ENCODE data around the gene LIMS1.
"Not testable (repeated sequence)": the region's sequence is repeated elsewhere in the genome, so short reads cannot be mapped to it uniquely, and the experiment has no call there.

LIMS1 gene

GRCh38 chr2:108548208-108549003 is 14.1 kb downstream of the LIMS1 start:
- DNase-seq (ENCODE audit: low read depth in 3 of 3) = no peak

- no peak for DNase-seq (ENCODE audit: low read depth in 3 of 3)
These were observed 18.3 kb downstream of the LIMS1 start for GRCh38 chr2:108552566-108552965.

- no peak for DNase-seq (ENCODE audit: low read depth in 3 of 3)
These were observed 19.1 kb downstream of the LIMS1 start for GRCh38 chr2:108553209-108553919.

GRCh38 chr2:108554528-108554927 is 20.3 kb downstream of the LIMS1 start:
- no peak for DNase-seq (ENCODE audit: low read depth in 3 of 3)

GRCh38 chr2:108555572-108555971 is 21.3 kb downstream of the LIMS1 start:
- no peak for DNase-seq (ENCODE audit: low read depth in 3 of 3)

- not testable (repeated sequence) for DNase-seq (ENCODE audit: low read depth in 3 of 3)
These were observed 22.3 kb downstream of the LIMS1 start for GRCh38 chr2:108556581-108556980.

GRCh38 chr2:108560241-108560811 is 26.1 kb downstream of the LIMS1 start:
- DNase-seq (ENCODE audit: low read depth in 3 of 3) = no peak

- DNase-seq (ENCODE audit: low read depth in 3 of 3) = no peak
These were observed 26.7 kb downstream of the LIMS1 start for GRCh38 chr2:108560895-108561530.

GRCh38 chr2:108562274-108562673 is 28.0 kb downstream of the LIMS1 start:
- DNase-seq (ENCODE audit: low read depth in 3 of 3) = no peak

GRCh38 chr2:108564510-108564909 is 30.2 kb downstream of the LIMS1 start:
- no peak for DNase-seq (ENCODE audit: low read depth in 3 of 3)

GRCh38 chr2:108565778-108566375 is 31.6 kb downstream of the LIMS1 start:
- DNase-seq (ENCODE audit: low read depth in 3 of 3) = no peak

GRCh38 chr2:108570416-108570815 is 36.1 kb downstream of the LIMS1 start:
- no peak for DNase-seq (ENCODE audit: low read depth in 3 of 3)

- DNase-seq (ENCODE audit: low read depth in 3 of 3) = no peak
These were observed 37.0 kb downstream of the LIMS1 start for GRCh38 chr2:108571286-108571685.

- DNase-seq (ENCODE audit: low read depth in 3 of 3) = no peak
These were observed 38.8 kb downstream of the LIMS1 start for GRCh38 chr2:108573061-108573460.

GRCh38 chr2:108574332-108574731 is 40.1 kb downstream of the LIMS1 start:
- DNase-seq (ENCODE audit: low read depth in 3 of 3) = no peak

GRCh38 chr2:108575132-108575966 is 41.1 kb downstream of the LIMS1 start:
- DNase-seq (ENCODE audit: low read depth in 3 of 3) = no peak

GRCh38 chr2:108577099-108577498 is 42.8 kb downstream of the LIMS1 start:
- no peak for DNase-seq (ENCODE audit: low read depth in 3 of 3)

- DNase-seq (ENCODE audit: low read depth in 3 of 3) = no peak
These were observed 45.4 kb downstream of the LIMS1 start for GRCh38 chr2:108579623-108580022.

- no peak for DNase-seq (ENCODE audit: low read depth in 3 of 3)
These were observed 45.8 kb downstream of the LIMS1 start for GRCh38 chr2:108580050-108580449.

GRCh38 chr2:108583903-108584520 is 49.7 kb downstream of the LIMS1 start:
- DNase-seq (ENCODE audit: low read depth in 3 of 3) = peak; percentile 26 to 36 (median 33)

GRCh38 chr2:108585436-108585835 is 51.2 kb downstream of the LIMS1 start:
- no peak for DNase-seq (ENCODE audit: low read depth in 3 of 3)
